Glomerular visceral epithelial cell (primary cell): Measurements from ENCODE around the gene IL17REL.

Experiments
- DNase-seq: peaks from one replicate; pipeline ENCODE4 v3.0.0-alpha.2; 2016; ENCODE audit errors: extremely low spot score

IL17REL gene

GRCh38 chr22:50046019-50046415 lies 33.5 kb upstream of the IL17REL start:
- DNase-seq = no peak

DNA sequence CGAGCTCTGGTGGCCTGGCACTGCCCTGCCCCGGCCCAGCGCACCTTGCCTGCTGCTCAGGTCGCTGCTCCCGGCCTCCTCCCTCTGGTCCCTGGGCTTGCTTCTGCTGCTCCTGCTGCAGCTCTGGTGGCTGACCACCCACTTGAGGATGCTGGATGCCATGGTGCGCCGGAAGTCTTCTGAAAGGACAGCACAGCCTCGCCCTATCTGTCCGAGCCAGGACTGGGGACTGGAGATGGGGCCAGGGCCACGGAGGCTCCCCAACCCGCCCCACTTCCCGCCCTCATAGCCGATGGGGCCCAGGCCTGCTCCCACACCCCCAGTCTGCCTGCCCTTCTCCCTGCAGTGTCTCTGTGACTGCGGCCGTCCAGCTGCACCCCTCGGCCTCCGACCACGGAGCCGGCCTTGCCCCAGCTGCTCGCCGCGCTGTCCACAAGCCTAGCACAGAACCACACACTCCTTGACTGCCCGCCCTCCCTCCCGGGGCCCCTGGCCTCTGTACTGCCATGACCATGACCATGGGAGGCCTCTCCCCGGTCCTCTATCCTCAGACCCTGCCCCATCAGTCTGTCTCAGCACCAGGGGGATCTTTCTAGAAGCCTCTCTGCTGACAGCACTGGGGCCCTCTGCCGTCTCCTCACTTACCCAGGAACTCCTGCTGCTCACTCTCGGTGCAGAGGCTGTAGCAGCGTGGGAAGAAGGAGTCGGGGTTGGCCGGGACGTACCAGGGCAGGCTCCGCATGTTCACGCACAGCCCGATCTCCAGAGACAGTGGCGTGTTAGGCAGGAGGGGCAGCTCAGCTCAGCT lies 32.9 kb upstream of the IL17REL start:
- no peak for DNase-seq

DNA sequence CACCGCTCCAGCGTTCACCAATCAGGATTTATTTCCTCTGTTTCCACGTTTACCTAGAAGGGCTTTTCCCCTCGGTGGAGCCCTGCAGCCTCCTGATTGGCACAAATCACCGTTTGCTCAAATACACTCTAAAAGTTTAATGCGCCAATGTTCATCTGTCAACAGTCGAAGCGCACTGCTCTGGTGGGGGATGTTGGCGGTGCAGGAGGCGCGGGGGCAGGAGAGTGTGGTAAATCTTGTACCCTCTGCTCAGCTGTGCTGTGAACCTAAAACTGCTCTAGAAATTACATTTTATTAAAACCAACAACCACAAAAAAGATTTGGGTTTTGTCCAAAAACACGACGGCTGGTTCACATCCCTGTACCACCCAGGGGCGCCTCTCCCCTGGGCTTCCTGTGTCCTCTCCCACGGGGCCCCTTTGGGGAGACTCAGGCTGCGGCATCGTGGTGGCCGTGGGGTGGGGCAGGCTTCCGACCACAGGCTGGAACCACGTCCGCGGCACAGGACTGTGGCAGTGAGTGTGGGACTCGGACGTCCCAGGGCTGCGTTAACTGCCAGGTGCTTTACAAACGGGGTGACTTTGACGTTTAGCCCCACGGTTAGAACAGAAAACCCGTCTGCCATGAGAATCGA lies 32.0 kb upstream of the IL17REL start:
- DNase-seq = no peak

DNA sequence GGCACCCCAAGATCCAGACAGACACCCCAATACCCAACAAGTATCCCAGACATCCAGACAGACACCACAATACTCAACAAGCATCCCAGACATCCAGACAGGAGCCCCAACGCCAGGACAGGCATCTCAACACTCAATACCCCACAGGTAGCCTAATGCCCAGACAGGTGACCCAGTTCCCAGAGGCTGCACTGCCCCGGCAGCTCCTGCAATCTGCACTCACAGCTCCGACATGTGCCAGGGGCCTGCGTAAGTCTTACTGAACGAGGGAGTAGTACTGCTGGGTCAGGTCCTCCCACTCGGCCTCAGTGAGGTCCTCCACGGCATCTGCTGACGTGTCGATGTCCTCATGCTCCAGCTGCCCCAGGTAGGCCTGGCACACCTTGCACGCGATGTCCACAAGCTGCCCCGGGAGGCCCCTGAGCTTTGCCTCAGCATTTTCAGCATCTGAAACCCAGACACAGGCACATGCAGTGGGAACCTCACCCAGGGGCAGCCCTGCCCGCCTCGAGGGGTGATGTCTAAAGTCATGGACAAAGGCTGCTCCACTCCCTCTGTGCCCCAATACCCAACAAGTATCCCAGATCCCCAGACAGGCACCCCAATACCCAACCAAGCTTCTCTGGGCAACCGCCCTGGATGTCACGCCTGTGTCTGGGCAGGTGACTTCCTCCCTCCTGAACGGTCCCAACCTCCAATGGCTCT lies 28.9 kb upstream of the IL17REL start:
- no peak for DNase-seq

- DNase-seq = no peak
Measured at GRCh38 chr22:50040717-50041116, 28.2 kb upstream of the IL17REL start.

- DNase-seq = no peak
Measured at GRCh38 chr22:50039669-50040443, 27.3 kb upstream of the IL17REL start.

DNA sequence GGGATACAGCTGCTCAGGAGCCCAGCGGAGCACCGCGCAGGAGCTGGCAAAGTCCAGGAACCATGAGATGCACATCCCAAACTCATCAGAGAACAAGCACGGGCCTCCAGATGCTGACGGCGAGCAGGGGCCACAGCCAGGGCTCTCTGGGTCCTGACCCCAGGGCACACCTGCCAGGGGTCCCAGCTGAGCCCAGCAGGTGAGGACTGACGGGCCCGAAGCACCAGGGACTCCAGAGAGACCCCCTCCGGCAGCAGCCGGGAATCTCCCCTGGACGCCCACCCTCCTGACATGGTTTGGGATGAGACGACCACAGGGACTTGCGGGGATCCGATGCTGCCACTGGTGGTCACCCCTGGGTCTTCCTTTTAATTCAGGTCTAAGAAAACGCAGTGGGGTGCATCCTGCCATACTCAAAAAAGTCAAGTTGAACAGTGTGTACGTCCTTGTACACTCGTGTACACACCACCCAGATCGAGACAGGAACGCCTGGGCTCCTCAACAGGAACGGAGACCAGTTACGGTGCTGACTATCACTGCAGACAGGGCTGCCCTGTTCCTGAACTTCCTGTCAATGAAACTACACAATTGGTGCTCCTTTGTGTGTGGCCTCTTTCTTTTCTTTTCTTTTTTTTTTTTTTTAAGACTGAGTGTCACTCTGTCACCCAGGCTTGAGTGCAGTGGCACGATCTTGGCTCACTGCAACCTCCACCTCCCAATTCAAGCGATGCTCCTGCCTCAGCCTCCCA lies 23.6 kb upstream of the IL17REL start:
- DNase-seq = no peak

DNA sequence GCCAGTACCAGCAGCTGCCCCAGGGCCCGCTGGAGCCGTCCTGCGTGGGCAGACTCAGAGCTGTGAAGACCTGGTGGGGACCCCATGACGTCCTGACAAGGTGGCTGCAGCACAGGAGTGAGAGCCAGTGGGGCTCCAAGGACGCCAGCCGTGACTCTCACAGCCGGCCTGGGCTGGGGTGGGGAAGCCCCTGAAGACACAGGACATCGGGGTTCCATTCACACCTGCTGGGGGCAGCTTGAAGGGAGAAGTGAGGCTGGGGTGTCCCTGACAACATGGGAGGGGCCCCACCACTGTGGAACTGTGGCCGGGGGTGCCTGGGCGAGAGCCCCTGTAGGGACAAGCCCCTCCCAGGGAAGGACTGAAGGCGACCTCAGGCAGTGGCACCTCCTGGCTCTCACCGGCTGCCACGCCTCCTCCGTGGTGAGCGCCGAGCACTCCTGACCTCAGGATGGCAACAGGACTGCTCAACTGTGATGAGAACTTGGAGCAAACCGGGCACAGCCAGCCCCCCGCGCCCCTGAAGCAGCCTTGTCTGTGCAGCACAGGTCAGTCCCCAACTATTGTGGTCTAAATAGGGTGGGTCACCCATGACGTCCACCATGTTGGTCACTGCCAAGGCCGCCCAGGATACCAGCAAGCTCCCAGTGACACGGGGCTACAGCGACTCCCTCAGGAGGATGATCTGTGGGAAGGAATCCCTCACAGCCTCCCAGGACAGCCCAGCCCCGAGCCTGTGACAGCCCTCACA lies 22.7 kb upstream of the IL17REL start:
- DNase-seq = no peak

- DNase-seq = no peak
Measured at GRCh38 chr22:50034126-50035081, 21.8 kb upstream of the IL17REL start.

DNA sequence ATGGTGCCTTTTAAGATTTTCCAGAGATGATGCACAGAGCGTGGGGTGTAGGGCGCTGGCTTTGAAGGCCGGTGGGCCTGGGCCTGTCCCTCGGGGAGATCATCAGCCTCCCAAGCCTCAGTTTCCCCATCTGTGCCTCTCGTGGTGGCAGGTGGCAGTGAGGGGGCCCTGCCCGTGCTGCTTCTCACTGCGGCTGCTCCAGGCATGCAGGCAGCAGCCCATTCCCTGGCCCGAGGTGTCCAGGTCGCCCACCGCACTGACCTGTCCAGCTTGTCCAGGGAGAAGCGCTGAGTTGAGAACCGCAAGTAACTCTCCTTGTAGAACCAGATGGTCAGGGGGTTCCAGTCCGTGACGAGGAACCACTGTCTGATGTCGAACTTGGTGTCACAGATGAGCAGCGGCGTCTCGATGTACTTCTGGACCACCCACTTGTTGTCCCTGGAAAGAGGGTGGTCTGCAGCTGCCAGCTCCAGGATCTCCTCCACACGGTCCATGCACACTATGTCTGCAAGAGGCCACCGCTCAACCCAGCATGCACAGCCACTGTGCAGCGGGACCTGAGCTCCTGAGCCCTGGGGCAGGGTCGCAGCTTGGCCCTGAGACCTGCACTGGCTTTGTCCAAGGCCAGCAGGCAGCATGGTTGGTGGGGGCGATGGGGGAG lies 20.5 kb upstream of the IL17REL start:
- no peak for DNase-seq

DNA sequence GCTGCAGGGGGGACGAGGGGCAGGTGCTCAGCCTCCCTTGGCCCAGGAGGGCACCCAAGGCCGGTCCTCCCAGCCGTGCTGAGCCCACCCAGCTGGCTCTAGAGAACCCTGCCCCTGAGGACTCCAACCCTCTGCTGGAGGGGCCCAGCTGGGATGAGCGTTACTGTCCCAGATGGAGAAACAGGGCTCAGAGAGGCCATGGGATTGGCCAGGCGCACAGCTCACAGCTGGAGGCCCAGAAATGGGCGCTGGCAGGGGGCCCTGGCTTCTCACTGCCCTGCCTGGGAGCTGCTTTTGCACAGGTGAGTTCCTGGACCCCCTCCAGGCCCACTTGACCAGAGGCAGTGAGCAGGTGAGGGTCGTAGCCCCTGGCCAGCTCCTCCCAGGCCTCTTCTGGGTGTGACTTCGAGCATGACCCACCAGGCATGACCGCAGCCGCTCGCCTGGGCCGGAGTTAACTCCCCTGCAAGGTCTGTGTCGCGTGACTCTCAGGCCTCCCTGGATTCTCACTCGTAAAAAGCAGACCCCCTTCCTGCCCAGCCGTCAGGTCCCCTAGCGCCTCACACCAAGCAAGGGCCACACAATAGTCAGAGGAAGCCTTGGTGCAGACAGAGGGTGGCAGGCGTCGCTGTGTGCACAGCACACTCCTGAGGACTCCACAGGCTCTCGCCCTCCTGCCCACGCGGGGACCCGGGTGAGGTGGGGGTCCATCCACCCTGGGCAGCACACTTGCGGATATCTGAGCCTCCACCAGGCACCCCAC lies 19.7 kb upstream of the IL17REL start:
- no peak for DNase-seq

GRCh38 chr22:50031189-50032091 lies 18.9 kb upstream of the IL17REL start:
- DNase-seq = no peak

GRCh38 chr22:50030297-50031188 lies 18.0 kb upstream of the IL17REL start:
- peak; percentile 70 for DNase-seq

GRCh38 chr22:50027639-50028537 lies 15.3 kb upstream of the IL17REL start:
- DNase-seq = no peak

DNA sequence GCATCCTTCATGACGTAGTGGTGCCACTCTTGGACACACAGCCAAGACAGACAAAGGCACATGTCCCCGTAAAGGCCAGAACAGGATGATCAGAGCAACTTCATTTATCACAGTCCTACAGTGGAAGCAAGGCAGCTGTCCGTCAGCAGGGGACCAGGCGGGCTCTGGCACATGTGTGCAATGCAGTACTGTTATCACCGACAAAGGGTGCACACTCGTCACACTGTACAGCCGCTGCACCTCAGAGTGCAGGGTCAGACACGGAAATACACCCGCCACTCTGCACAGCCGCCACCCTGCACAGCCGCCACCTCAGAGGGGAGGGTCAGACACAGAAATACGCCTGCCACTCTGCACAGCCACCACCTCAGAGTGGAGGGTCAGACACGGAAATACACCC lies 13.4 kb upstream of the IL17REL start:
- no peak for DNase-seq
